ENCODE measurements around the gene TRPM5.

GRCh38 chr11:2477254-2477653 lies 32.9 kb upstream of the TRPM5 start:
- no peak for TF ChIP-seq RERE (CRISPR knock-in tag; IDR thresholded peaks at IDR 0.05; ENCODE audit: borderline replicate concordance)
- TF ChIP-seq RBM25 (IDR thresholded peaks at IDR 0.05; ENCODE audit: low read depth, low read length, severe bottlenecking) = no peak

Data from K562 (cell line).